ENCODE results near the gene JPT1.

DNA sequence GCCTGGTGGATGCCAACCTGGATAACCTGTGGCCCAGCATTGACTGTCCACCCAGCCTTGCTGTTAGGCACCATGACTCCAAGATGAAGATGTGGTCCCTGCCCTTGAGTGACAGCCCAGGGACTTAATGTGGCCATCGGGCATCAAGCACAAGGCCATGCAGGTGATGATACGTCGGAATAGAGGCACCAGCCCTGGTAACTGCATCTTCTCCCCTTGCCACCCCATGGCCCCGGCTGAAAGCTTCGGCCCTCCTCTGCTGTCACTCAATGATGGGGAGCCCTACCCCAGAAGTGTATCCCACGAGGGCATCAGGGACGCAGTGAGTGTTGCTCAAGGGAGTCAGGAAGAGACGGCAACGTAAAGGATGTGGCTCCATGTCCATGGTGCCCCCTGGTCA, 24.7 kb downstream of the JPT1 start:
- TF ChIP-seq POLR2AphosphoS5 (IDR thresholded peaks at IDR 0.05; ENCODE audit: low read depth) (no peak; the same call in 1 of the 2 replicates), EZH2 (IDR thresholded peaks at IDR 0.05; ENCODE audit: low read depth, unreplicated experiment) (no peak), STAT1 (IDR thresholded peaks at IDR 0.05; ENCODE audit: unreplicated experiment) (no peak), CREB1 (CRISPR knock-in tag; IDR thresholded peaks at IDR 0.05; ENCODE audit: low read depth) (no peak), JUNB (IDR thresholded peaks at IDR 0.05; ENCODE audit: unreplicated experiment) (no peak), NANOG (IDR thresholded peaks at IDR 0.05; ENCODE audit: borderline replicate concordance) (no peak), ZNF331 (CRISPR knock-in tag; IDR thresholded peaks at IDR 0.05; ENCODE audit: low read depth) (no peak), EZH2phosphoT487 (IDR thresholded peaks at IDR 0.05; ENCODE audit: unreplicated experiment) (no peak)
- TF ChIP-seq, protein P1, sequence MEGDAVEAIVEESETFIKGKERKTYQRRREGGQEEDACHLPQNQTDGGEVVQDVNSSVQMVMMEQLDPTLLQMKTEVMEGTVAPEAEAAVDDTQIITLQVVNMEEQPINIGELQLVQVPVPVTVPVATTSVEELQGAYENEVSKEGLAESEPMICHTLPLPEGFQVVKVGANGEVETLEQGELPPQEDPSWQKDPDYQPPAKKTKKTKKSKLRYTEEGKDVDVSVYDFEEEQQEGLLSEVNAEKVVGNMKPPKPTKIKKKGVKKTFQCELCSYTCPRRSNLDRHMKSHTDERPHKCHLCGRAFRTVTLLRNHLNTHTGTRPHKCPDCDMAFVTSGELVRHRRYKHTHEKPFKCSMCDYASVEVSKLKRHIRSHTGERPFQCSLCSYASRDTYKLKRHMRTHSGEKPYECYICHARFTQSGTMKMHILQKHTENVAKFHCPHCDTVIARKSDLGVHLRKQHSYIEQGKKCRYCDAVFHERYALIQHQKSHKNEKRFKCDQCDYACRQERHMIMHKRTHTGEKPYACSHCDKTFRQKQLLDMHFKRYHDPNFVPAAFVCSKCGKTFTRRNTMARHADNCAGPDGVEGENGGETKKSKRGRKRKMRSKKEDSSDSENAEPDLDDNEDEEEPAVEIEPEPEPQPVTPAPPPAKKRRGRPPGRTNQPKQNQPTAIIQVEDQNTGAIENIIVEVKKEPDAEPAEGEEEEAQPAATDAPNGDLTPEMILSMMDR (conservative IDR thresholded peaks at IDR 0.05; ENCODE audit: low read depth in 2 of 2) = no peak
- TF ChIP-seq, protein P2, sequence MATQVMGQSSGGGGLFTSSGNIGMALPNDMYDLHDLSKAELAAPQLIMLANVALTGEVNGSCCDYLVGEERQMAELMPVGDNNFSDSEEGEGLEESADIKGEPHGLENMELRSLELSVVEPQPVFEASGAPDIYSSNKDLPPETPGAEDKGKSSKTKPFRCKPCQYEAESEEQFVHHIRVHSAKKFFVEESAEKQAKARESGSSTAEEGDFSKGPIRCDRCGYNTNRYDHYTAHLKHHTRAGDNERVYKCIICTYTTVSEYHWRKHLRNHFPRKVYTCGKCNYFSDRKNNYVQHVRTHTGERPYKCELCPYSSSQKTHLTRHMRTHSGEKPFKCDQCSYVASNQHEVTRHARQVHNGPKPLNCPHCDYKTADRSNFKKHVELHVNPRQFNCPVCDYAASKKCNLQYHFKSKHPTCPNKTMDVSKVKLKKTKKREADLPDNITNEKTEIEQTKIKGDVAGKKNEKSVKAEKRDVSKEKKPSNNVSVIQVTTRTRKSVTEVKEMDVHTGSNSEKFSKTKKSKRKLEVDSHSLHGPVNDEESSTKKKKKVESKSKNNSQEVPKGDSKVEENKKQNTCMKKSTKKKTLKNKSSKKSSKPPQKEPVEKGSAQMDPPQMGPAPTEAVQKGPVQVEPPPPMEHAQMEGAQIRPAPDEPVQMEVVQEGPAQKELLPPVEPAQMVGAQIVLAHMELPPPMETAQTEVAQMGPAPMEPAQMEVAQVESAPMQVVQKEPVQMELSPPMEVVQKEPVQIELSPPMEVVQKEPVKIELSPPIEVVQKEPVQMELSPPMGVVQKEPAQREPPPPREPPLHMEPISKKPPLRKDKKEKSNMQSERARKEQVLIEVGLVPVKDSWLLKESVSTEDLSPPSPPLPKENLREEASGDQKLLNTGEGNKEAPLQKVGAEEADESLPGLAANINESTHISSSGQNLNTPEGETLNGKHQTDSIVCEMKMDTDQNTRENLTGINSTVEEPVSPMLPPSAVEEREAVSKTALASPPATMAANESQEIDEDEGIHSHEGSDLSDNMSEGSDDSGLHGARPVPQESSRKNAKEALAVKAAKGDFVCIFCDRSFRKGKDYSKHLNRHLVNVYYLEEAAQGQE (IDR thresholded peaks at IDR 0.05; ENCODE audit: unreplicated experiment) = no peak
- TF ChIP-seq, protein P3, sequence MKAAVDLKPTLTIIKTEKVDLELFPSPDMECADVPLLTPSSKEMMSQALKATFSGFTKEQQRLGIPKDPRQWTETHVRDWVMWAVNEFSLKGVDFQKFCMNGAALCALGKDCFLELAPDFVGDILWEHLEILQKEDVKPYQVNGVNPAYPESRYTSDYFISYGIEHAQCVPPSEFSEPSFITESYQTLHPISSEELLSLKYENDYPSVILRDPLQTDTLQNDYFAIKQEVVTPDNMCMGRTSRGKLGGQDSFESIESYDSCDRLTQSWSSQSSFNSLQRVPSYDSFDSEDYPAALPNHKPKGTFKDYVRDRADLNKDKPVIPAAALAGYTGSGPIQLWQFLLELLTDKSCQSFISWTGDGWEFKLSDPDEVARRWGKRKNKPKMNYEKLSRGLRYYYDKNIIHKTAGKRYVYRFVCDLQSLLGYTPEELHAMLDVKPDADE (IDR thresholded peaks at IDR 0.05) = no peak
